ENCODE data around the gene BMP6. TPM values are rescaled to one million over a fixed set of nuclear protein-coding genes. Genes with fewer than 3 reads are reported as not detected.

The BMP6 gene
- total RNA-seq (2014; rRNA removed) (0.15 and 1.3 TPM in 2 replicates), Bru-seq, nascent RNA (percentile 21 among the genes with signal in this experiment), BruChase-seq, experiment 1, labeled RNA remaining after a 6-hour chase (percentile 13 among the genes with signal in this experiment), BruChase-seq, experiment 2, labeled RNA remaining after a 2-hour chase (percentile 13 among the genes with signal in this experiment)
- long read RNA-seq, partial matches to known transcripts, result 0 of 4 reads
- long read RNA-seq, other reads (novel, unspliced or antisense), result 0 of 4 reads

- ChIA-PET POLR2A (ENCODE audit: unreplicated experiment) (interaction anchor here (0.6 kb wide), 1 partner anchor 86 kb away, joined by 3 read pairs; no protein-coding TSS in a partner anchor), CTCF (no interaction called here)
- Histone ChIP-seq H3K9me3 (ENCODE audit: low read length) (no peaks in the 10 kb centered on the region), H3K4me2 (ENCODE audit: low read length) (peak within 1 kb of the TSS; percentile 96), H4K20me1 (ENCODE audit: low read length) (no peaks in the 10 kb centered on the region), H2AFZ (ENCODE audit: low read length) (peak within 1 kb of the TSS; percentile 83), H3K9me2 (replicated peaks; ENCODE audit: low read length) (no peaks in the 10 kb centered on the region), H3F3A (ENCODE audit: low read length, unreplicated experiment) (peaks cover 5% of the 10 kb centered on the region), H3K36me3 (ENCODE audit: low read depth, low read length) (no peaks in the 10 kb centered on the region), H3K9ac (ENCODE audit: low read length) (no peak within 1 kb of the TSS), H3K27me3 (ENCODE audit: low read length) (peaks cover 39% of the 10 kb centered on the region), H3K4me3 (ENCODE audit: low read length) (peak within 1 kb of the TSS; percentile 71), H3K27ac (ENCODE audit: low read length) (no peak within 1 kb of the TSS), H3K79me2 (ENCODE audit: low read length) (no peaks in the 10 kb centered on the region), H3K4me1 (ENCODE audit: insufficient read depth, low read length) (peaks cover 42% of the 10 kb centered on the region)
- peak; percentile 91 for DNase-seq
- intact Hi-C loops (cut with micrococcal nuclease), result no loop called here
- no TSS peak for BruUV-seq (replicated peaks)
- peak; percentile 65 for ATAC-seq
- TF ChIP-seq CTCF (conservative IDR thresholded peaks at IDR 0.05; ENCODE audit: low read depth, low read length), result no peak
- TF ChIP-seq EZH2phosphoT487 (IDR thresholded peaks at IDR 0.05; ENCODE audit: borderline replicate concordance, low read length), result no peak
- TF ChIP-seq EZH2 (IDR thresholded peaks at IDR 0.05; ENCODE audit: low read length, unreplicated experiment), result no peak
These were observed at the start of gene BMP6 for GRCh38 chr6:7725849-7726415. Gene BMP6, plus strand, starts transcription at chr6:7726099. Its CDS starts 857 bp downstream, at chr6:7726956.

- Histone ChIP-seq H3K4me2 (ENCODE audit: low read length) (no peak overlapping the region), H3K4me1 (ENCODE audit: insufficient read depth, low read length) (peaks cover 15% of the 10 kb centered on the region), H2AFZ (ENCODE audit: low read length) (no peak overlapping the region), H3K9ac (ENCODE audit: low read length) (no peak overlapping the region), H3F3A (ENCODE audit: low read length, unreplicated experiment) (no peaks in the 10 kb centered on the region), H3K27ac (ENCODE audit: low read length) (no peak overlapping the region), H4K20me1 (ENCODE audit: low read length) (no peaks in the 10 kb centered on the region), H3K4me3 (ENCODE audit: low read length) (no peak overlapping the region), H3K27me3 (ENCODE audit: low read length) (no peaks in the 10 kb centered on the region), H3K79me2 (ENCODE audit: low read length) (no peaks in the 10 kb centered on the region), H3K36me3 (ENCODE audit: low read depth, low read length) (no peaks in the 10 kb centered on the region), H3K9me3 (ENCODE audit: low read length) (no peaks in the 10 kb centered on the region), H3K9me2 (replicated peaks; ENCODE audit: low read length) (no peaks in the 10 kb centered on the region)
- ATAC-seq (no peak), DNase-seq (no peak)
- no peak for TF ChIP-seq EZH2 (IDR thresholded peaks at IDR 0.05; ENCODE audit: low read length, unreplicated experiment)
- no peak for TF ChIP-seq CTCF (conservative IDR thresholded peaks at IDR 0.05; ENCODE audit: low read depth, low read length)
- TF ChIP-seq EZH2phosphoT487 (IDR thresholded peaks at IDR 0.05; ENCODE audit: borderline replicate concordance, low read length), result no peak
- BruUV-seq (replicated peaks), result no TSS peak
- CTCF ChIA-PET, result no interaction called here
- POLR2A ChIA-PET (ENCODE audit: unreplicated experiment), result no interaction called here
- intact Hi-C loops (cut with micrococcal nuclease), result no loop called here
These were observed 48.7 kb upstream of the BMP6 start for GRCh38 chr6:7677229-7677628.

Measured in PC-3 (cell line).